H7 (cell line): ENCODE results near the gene SPATA6L. TPM values are rescaled to one million over a fixed set of nuclear protein-coding genes. Genes with fewer than 3 reads are reported as not detected.
"Not testable (repeated sequence)": the region's sequence is repeated elsewhere in the genome, so short reads cannot be mapped to it uniquely, and the experiment has no call there.

ENCODE experiments used
- DNase-seq: peaks from one replicate; pipeline ENCODE4 v3.0.0; 2012
- H3K27me3 ChIP-seq: 2 replicates; pipeline ENCODE4 v1.6.0; 2011; ENCODE audit warnings: mild to moderate bottlenecking, low read length; ENCODE audit not compliant: control insufficient read depth, insufficient read depth
- H3K36me3 ChIP-seq: replicated peaks from 2 replicates; pipeline ENCODE4 v1.5.1; 2011; ENCODE audit warnings: low read length; ENCODE audit not compliant: control insufficient read depth, insufficient read depth
- H3K4me3 ChIP-seq: 2 replicates; pipeline ENCODE4 v1.5.1; 2011; ENCODE audit warnings: low read depth, mild to moderate bottlenecking, control low read depth, low read length, moderate library complexity; ENCODE audit not compliant: insufficient read depth
- total RNA-seq: library from RNA; depleted of rRNA; stranded (reverse); fragments of >200 nt; shearing (Covaris generic); gene quantifications from 2 replicates; pipeline ENCODE4 v1.2.3, GENCODE V29; 2014

Gene SPATA6L
- total RNA-seq, 1 experiment from 2014 or later: 0.48 TPM

- Histone ChIP-seq H3K36me3 (no peaks in the 10 kb centered on the region), H3K4me3 (no peak overlapping the region), H3K27me3 (no peaks in the 10 kb centered on the region)
- DNase-seq: no peak
Measured at GRCh38 chr9:4630836-4631235, 35.4 kb downstream of the SPATA6L start.

DNA sequence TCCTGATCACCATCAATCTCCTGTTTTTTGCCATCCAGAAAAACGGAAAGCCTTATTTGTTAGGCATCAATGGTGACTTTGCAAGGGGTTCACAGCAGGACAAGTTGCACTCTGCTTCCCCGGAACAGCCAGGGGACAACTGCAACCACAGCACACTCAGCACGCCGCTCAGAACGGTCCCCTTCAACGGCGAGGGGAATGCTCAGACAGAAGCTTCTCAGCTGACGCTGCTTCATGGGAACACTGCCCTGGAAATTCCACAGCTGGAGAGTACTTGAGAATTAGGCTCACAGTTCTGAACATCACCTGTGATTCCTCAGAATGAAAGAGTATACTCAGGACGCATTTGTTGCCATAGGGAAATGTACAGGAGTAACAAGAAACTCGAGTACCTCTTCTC, 44.3 kb downstream of the SPATA6L start:
- Histone ChIP-seq H3K4me3 (no peak overlapping the region), H3K36me3 (no peaks in the 10 kb centered on the region), H3K27me3 (no peaks in the 10 kb centered on the region)
- DNase-seq: no peak

- Histone ChIP-seq H3K4me3 (no peak overlapping the region), H3K36me3 (no peaks in the 10 kb centered on the region), H3K27me3 (no peaks in the 10 kb centered on the region)
- no peak for DNase-seq
Measured at GRCh38 chr9:4620881-4621555, 45.3 kb downstream of the SPATA6L start.

GRCh38 chr9:4620057-4620765, 46.1 kb downstream of the SPATA6L start:
- Histone ChIP-seq H3K27me3 (no peaks in the 10 kb centered on the region), H3K4me3 (no peak overlapping the region), H3K36me3 (no peaks in the 10 kb centered on the region)
- no peak for DNase-seq

- H3K36me3 ChIP-seq: no peaks in the 10 kb centered on the region
- no peak for DNase-seq
- no peaks in the 10 kb centered on the region for H3K27me3 ChIP-seq
- H3K4me3 ChIP-seq: no peak overlapping the region
Measured at GRCh38 chr9:4618700-4619099, 47.6 kb downstream of the SPATA6L start.

DNA sequence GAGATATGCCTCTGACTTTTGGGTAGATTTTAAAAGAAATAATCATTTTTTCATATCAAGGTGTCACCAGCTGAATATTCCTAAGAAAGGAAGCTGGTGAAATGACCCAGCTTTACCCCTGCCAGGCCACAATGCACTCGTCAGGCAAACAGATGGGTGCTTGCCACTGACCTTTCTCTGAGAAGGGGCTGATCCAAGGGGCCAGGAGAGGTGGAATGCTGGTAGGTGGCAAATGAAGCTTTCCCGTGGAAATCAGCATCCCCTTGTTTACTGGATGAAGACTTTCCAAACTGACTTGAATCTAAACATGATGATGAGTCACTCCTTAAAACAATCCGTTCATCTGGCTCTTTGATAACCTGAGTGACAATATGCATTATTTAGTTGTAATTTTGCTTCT, 48.5 kb downstream of the SPATA6L start:
- Histone ChIP-seq H3K27me3 (no peaks in the 10 kb centered on the region), H3K36me3 (no peaks in the 10 kb centered on the region), H3K4me3 (no peak overlapping the region)
- no peak for DNase-seq

- no peak for DNase-seq
- Histone ChIP-seq H3K27me3 (no peaks in the 10 kb centered on the region), H3K36me3 (no peaks in the 10 kb centered on the region), H3K4me3 (no peak overlapping the region)
Measured at GRCh38 chr9:4615778-4616177, 50.5 kb downstream of the SPATA6L start.

- no peak for DNase-seq
- Histone ChIP-seq H3K4me3 (no peak overlapping the region), H3K36me3 (no peaks in the 10 kb centered on the region), H3K27me3 (no peaks in the 10 kb centered on the region)
Measured at GRCh38 chr9:4615251-4615650, 51.0 kb downstream of the SPATA6L start.

- no peak for DNase-seq
- Histone ChIP-seq H3K27me3 (no peaks in the 10 kb centered on the region), H3K36me3 (no peaks in the 10 kb centered on the region), H3K4me3 (no peak overlapping the region)
Measured at GRCh38 chr9:4614627-4615026, 51.7 kb downstream of the SPATA6L start.

DNA sequence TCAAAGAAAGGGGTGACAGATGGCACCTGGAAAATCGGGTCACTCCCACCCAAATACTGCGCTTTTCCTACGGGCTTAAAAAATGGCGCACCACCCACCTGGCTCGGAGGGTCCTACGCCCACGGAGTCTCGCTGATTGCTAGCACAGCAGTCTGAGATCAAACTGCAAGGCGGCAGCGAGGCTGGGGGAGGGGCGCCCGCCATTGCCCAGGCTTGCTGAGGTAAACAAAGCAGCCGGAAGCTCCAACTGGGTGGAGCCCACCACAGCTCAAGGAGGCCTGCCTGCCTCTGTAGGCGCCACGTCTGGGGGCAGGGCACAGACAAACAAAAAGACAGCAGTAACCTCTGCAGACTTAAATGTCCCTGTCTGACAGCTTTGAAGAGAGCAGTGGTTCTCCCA, 60.2 kb downstream of the SPATA6L start:
- H3K27me3 ChIP-seq, DNase-seq, H3K36me3 ChIP-seq: not testable (repeated sequence)
- peak overlapping the region; percentile 5; the same call in 1 of the 2 replicates for H3K4me3 ChIP-seq

DNA sequence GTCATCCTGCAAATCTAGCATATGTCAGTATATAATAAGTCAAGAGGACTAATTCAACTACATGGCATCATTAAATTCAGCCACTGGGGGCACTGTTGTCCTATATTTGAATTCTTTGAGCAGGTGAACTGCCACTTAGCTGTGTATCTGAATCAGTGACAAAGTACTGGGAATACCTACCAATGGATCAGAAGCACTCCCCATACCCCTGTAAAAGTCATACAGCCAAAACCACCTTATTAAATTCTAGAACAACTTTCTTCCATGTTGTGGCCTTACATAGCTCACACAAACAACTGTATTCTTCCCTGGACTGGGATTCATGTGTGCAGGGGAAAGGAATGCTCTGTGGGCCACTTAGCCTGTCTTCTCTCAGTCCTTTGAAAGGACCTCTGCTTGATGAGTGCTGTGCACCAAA, 61.6 kb downstream of the SPATA6L start:
- DNase-seq: peak; percentile 65
- no peak overlapping the region for H3K4me3 ChIP-seq
- no peaks in the 10 kb centered on the region for H3K27me3 ChIP-seq
- H3K36me3 ChIP-seq: no peaks in the 10 kb centered on the region

- DNase-seq: no peak
- Histone ChIP-seq H3K27me3 (no peaks in the 10 kb centered on the region), H3K4me3 (no peak overlapping the region), H3K36me3 (no peaks in the 10 kb centered on the region)
Measured at GRCh38 chr9:4603830-4604229, 62.5 kb downstream of the SPATA6L start.

- Histone ChIP-seq H3K4me3 (no peak overlapping the region), H3K36me3 (no peaks in the 10 kb centered on the region), H3K27me3 (no peaks in the 10 kb centered on the region)
- DNase-seq: no peak
Measured at GRCh38 chr9:4600368-4600767, 65.9 kb downstream of the SPATA6L start.

GRCh38 chr9:4596165-4596922, 69.9 kb downstream of the SPATA6L start:
- no peak overlapping the region for H3K4me3 ChIP-seq
- DNase-seq: no peak
- no peaks in the 10 kb centered on the region for H3K27me3 ChIP-seq
- no peaks in the 10 kb centered on the region for H3K36me3 ChIP-seq

GRCh38 chr9:4594994-4595393, 71.3 kb downstream of the SPATA6L start:
- no peaks in the 10 kb centered on the region for H3K36me3 ChIP-seq
- no peak overlapping the region for H3K4me3 ChIP-seq
- no peaks in the 10 kb centered on the region for H3K27me3 ChIP-seq
- DNase-seq: no peak
